Panc1 (cell line): ENCODE data around the gene NDUFS6. TPM values are rescaled to one million over a fixed set of nuclear protein-coding genes. Genes with fewer than 3 reads are reported as not detected.

ENCODE experiments used
- ATAC-seq: fragments of 200-7000 bp; cut with Tn5 transposase; 2 replicates; pipeline ENCODE4 v1.9.1; 2020; ENCODE audit warnings: mild to moderate bottlenecking, moderate library complexity
- BruUV-seq: library from RNA; stranded (reverse); fragments of 400-500 nt; replicated peaks from 2 replicates; lab custom pipeline; 2021; lab: Mats Ljungman, UMichigan
- CTCF ChIA-PET: fragments of 300-600 bp; sonication (Branson Sonifier 250); formaldehyde crosslinking; loops from one replicate; lab custom pipeline; 2022; ENCODE audit warnings: antibody characterized with exemption; lab: Charles Lee
- POLR2A ChIA-PET: fragments of 300-600 bp; sonication (Branson Sonifier 250); formaldehyde crosslinking; loops from one replicate; lab custom pipeline; 2022; ENCODE audit warnings: antibody characterized with exemption; lab: Charles Lee
- DNase-seq: peaks from one replicate; pipeline ENCODE4 v3.0.0-alpha.2; 2010; ENCODE audit warnings: low read depth, low spot score
- H3K27ac ChIP-seq: 2 replicates; pipeline ENCODE4 v1.5.1; 2011; ENCODE audit warnings: mild to moderate bottlenecking, low read length, inconsistent platforms
- H3K27me3 ChIP-seq: fragments of 200-500 bp; sonication (Bioruptor generic); 2 replicates; pipeline ENCODE4 v1.6.0; 2014; ENCODE audit warnings: low read length, inconsistent platforms; ENCODE audit not compliant: control insufficient read depth, insufficient read depth
- H3K36me3 ChIP-seq: fragments of 200-500 bp; sonication (Bioruptor generic); 2 replicates; pipeline ENCODE4 v1.5.1; 2014; ENCODE audit warnings: inconsistent platforms, mild to moderate bottlenecking, low read length, moderate library complexity; ENCODE audit not compliant: control insufficient read depth, insufficient read depth
- H3K4me1 ChIP-seq: 2 replicates; pipeline ENCODE4 v1.5.1; 2011; ENCODE audit warnings: inconsistent platforms, mild to moderate bottlenecking, low read length, moderate library complexity; ENCODE audit not compliant: control insufficient read depth, insufficient read depth
- H3K4me3 ChIP-seq, 2 experiments: 2 replicates each; pipeline ENCODE4 v1.5.1; 2011 to 2012; ENCODE audit warnings: low read depth in 2 of 2, low read length in 2 of 2, mild to moderate bottlenecking in 2 of 2, inconsistent platforms in 1 of 2, moderate library complexity in 1 of 2
- H3K9me3 ChIP-seq: fragments of 200-500 bp; sonication (Bioruptor generic); 2 replicates; pipeline ENCODE4 v1.5.1; 2014; ENCODE audit warnings: low read depth, mild to moderate bottlenecking, inconsistent platforms, low read length, moderate library complexity; ENCODE audit not compliant: control insufficient read depth, insufficient read depth
- POLR2AphosphoS5 ChIP-seq: IDR thresholded peaks from 2 replicates; pipeline ENCODE4 v1.6.1; 2012; ENCODE audit warnings: mild to moderate bottlenecking, low read depth, low read length, moderate library complexity
- SIN3A ChIP-seq: IDR thresholded peaks from 2 replicates; pipeline ENCODE4 v1.6.1; 2012; ENCODE audit warnings: low read depth, mild to moderate bottlenecking, low read length, moderate library complexity, borderline replicate concordance; ENCODE audit not compliant: insufficient read depth
- TCF7L2 ChIP-seq: IDR thresholded peaks from 2 replicates; pipeline ENCODE4 v1.6.1; 2011; ENCODE audit warnings: mild to moderate bottlenecking, low read depth, low read length, inconsistent platforms
- in situ Hi-C: cut with HindIII; loops from 2 replicates; pipeline ENCODE4 v1.10.0; 2016; ENCODE audit warnings: low sequenced_read_pairs, low pct_unique_long_range_greater_than_20kb
- intact Hi-C: fragments of 100-400 bp; cut with micrococcal nuclease; formaldehyde crosslinking; loops from one replicate; pipeline ENCODE4 v1.10.0; 2022; ENCODE audit not compliant: unreplicated experiment
- total RNA-seq: library from RNA; stranded (reverse); gene quantifications from one replicate; pipeline ENCODE4 v1.2.1, GENCODE V29; 2021; ENCODE audit not compliant: unreplicated experiment
- TF ChIP-seq, protein P1 (sequence below), 2 experiments: IDR thresholded peaks; 2 replicates each; pipeline ENCODE4 v1.6.1; 2011 to 2012; ENCODE audit warnings: low read depth in 2 of 2, control low read depth in 1 of 2, low read length in 1 of 2, mild to moderate bottlenecking in 1 of 2, moderate library complexity in 1 of 2; ENCODE audit not compliant: insufficient read depth in 1 of 2
- TF ChIP-seq, protein P2 (sequence below): fragments of 450-650 bp; IDR thresholded peaks from 2 replicates; pipeline ENCODE4 v1.5.1; 2017; ENCODE audit warnings: mild to moderate bottlenecking

The NDUFS6 gene
- total RNA-seq, 1 experiment from 2014 or later, result 70.6 TPM

DNA sequence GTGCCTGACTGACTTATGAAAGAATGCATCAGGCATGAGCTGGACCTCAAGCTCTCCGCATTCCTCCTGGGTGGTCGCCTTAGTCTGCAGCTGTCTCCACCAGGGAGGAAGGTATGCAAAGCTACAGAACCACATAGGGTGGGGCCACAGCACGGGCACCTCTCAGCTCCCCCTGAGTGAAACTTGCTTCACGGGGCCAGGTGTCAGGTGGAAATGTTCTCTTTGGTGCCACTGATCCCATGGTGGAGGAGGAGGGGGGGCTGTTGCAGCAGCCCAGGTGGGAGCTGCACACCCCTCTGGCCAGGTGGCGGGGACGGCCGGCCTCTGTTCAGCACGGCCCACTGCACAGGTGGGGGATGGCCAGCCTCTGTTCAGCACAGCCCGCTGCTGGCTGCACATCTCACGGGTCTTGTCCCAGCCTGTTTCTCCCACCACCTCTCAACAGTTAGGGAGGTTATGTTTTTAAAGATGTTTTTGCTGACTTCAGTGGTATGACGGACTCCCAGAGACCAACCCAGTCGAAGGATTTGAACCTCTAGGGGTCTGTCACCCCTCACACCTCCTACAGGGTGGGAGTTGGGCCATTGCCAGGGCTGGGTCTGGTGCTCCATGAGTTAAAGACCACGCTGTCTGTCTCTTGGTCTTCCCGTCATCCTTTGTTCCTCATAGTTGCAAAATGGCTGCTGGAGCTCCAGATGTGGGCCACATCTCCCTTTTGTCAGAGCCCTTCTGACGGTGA lies 35.9 kb upstream of the NDUFS6 start:
- TF ChIP-seq POLR2AphosphoS5, result no peak
- TF ChIP-seq TCF7L2, result no peak
- TF ChIP-seq, protein P1, sequence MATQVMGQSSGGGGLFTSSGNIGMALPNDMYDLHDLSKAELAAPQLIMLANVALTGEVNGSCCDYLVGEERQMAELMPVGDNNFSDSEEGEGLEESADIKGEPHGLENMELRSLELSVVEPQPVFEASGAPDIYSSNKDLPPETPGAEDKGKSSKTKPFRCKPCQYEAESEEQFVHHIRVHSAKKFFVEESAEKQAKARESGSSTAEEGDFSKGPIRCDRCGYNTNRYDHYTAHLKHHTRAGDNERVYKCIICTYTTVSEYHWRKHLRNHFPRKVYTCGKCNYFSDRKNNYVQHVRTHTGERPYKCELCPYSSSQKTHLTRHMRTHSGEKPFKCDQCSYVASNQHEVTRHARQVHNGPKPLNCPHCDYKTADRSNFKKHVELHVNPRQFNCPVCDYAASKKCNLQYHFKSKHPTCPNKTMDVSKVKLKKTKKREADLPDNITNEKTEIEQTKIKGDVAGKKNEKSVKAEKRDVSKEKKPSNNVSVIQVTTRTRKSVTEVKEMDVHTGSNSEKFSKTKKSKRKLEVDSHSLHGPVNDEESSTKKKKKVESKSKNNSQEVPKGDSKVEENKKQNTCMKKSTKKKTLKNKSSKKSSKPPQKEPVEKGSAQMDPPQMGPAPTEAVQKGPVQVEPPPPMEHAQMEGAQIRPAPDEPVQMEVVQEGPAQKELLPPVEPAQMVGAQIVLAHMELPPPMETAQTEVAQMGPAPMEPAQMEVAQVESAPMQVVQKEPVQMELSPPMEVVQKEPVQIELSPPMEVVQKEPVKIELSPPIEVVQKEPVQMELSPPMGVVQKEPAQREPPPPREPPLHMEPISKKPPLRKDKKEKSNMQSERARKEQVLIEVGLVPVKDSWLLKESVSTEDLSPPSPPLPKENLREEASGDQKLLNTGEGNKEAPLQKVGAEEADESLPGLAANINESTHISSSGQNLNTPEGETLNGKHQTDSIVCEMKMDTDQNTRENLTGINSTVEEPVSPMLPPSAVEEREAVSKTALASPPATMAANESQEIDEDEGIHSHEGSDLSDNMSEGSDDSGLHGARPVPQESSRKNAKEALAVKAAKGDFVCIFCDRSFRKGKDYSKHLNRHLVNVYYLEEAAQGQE (IDR thresholded peaks at IDR 0.05; ENCODE audit: insufficient read depth in 1 of 2, low read depth in 2 of 2, low read length in 1 of 2), result no peak
- no peak for TF ChIP-seq SIN3A
- TF ChIP-seq, protein P2, sequence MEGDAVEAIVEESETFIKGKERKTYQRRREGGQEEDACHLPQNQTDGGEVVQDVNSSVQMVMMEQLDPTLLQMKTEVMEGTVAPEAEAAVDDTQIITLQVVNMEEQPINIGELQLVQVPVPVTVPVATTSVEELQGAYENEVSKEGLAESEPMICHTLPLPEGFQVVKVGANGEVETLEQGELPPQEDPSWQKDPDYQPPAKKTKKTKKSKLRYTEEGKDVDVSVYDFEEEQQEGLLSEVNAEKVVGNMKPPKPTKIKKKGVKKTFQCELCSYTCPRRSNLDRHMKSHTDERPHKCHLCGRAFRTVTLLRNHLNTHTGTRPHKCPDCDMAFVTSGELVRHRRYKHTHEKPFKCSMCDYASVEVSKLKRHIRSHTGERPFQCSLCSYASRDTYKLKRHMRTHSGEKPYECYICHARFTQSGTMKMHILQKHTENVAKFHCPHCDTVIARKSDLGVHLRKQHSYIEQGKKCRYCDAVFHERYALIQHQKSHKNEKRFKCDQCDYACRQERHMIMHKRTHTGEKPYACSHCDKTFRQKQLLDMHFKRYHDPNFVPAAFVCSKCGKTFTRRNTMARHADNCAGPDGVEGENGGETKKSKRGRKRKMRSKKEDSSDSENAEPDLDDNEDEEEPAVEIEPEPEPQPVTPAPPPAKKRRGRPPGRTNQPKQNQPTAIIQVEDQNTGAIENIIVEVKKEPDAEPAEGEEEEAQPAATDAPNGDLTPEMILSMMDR, result no peak
- Histone ChIP-seq H3K27me3 (no peaks in the 10 kb centered on the region), H3K4me1 (no peaks in the 10 kb centered on the region), H3K9me3 (no peaks in the 10 kb centered on the region), H3K4me3 (no peak overlapping the region), H3K27ac (no peak overlapping the region), H3K36me3 (no peaks in the 10 kb centered on the region)
- no TSS peak for BruUV-seq
- in situ Hi-C loops (no loop called here), intact Hi-C loops (no loop called here)
- DNase-seq (no peak), ATAC-seq (no peak)
- ChIA-PET POLR2A (no interaction called here), CTCF (interaction anchor here (0.7 kb wide), 1 partner anchor 272 kb away, joined by 3 read pairs; no protein-coding TSS in a partner anchor)

DNA sequence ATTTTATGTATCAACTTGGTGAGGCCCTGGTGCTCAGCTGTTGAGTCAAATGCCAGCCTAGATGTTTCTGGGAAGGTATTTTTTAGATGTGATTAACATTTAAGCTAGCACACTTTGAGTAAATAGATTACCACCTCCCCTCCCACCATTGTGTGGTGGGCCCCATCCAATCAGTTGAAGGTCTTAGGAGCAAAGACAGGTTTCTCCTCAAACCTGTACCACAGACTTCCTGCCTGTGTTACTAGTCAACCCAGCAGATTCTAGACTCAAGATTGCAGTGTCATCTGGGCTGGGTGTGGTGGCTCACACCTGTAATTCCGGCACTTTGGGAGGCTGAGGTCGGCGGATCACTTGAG lies 35.3 kb upstream of the NDUFS6 start:
- CTCF ChIA-PET, result interaction anchor here (0.7 kb wide), 1 partner anchor 271 kb away, joined by 3 read pairs; no protein-coding TSS in a partner anchor
- ATAC-seq (no peak), DNase-seq (no peak)
- TF ChIP-seq, protein P1 (IDR thresholded peaks at IDR 0.05; ENCODE audit: insufficient read depth in 1 of 2, low read depth in 2 of 2, low read length in 1 of 2), result no peak
- TF ChIP-seq, protein P2, result no peak
- TF ChIP-seq SIN3A (no peak), TCF7L2 (no peak), POLR2AphosphoS5 (no peak)
- intact Hi-C loops, result no loop called here
- Histone ChIP-seq H3K36me3 (no peaks in the 10 kb centered on the region), H3K27me3 (no peaks in the 10 kb centered on the region), H3K4me3 (no peak overlapping the region), H3K4me1 (0 out of 2 replicates have a peak, but pooled peaks cover 2% of the 10 kb centered on the region), H3K9me3 (no peaks in the 10 kb centered on the region), H3K27ac (no peak overlapping the region)
- in situ Hi-C loops, result no loop called here
- POLR2A ChIA-PET, result no interaction called here
- no TSS peak for BruUV-seq
